Measurements from ENCODE around the gene OR52H1. TPM values are rescaled to one million over a fixed set of nuclear protein-coding genes. Genes with fewer than 3 reads are reported as not detected.

OR52H1 gene
- total RNA-seq (under 1 TPM in 2 of 5 donors, not detected in 3; 0.25 to 0.26 TPM), total RNA-seq (0 to 0.28 (median 0.04) reads per million in 29 experiments)
- not detected for total RNA-seq (2013)

GRCh38 chr11:5548440-5548839 lies at the start of gene OR52H1:
Gene OR52H1 (minus strand): TSS chr11:5548540. CDS start chr11:5545505, 3,035 bp downstream.
- no peak within 1 kb of the TSS for H3K27ac ChIP-seq (ENCODE audit: low read length)
- Mint-ChIP-seq H3K27ac (no peak within 1 kb of the TSS), H3K4me3 (no peak within 1 kb of the TSS), H3K36me3 (no peaks in the 10 kb centered on the region), H3K27me3 (peaks cover 3 to 8% of the 10 kb centered on the region in 2 donors), H3K4me1 (no peaks in the 10 kb centered on the region), H3K9me3 (peaks cover 0 to 4% (median 0%) of the 10 kb centered on the region in 3 donors)
- H3K9me3 ChIP-seq, result no peaks in the 10 kb centered on the region
- H3K27me3 ChIP-seq (replicated peaks in 1 of 2; ENCODE audit: control insufficient read depth in 2 of 2, extremely low read depth in 1 of 2, insufficient read depth in 2 of 2, low read length in 1 of 2), result no peaks in the 10 kb centered on the region
- H3K36me3 ChIP-seq (ENCODE audit: control insufficient read depth in 2 of 2, extremely low read depth in 1 of 2, insufficient read depth in 1 of 2, low read length in 1 of 2), result no peaks in the 10 kb centered on the region
- WGBS (ENCODE audit: insufficient coverage), result no CpG with 5 or more reads among the region's 1 CpG
- no peaks in the 10 kb centered on the region for H3K4me1 ChIP-seq (ENCODE audit: control insufficient read depth in 1 of 2, extremely low read depth in 1 of 2, insufficient read depth in 2 of 2, low read length in 2 of 2)
- no peak within 1 kb of the TSS for H3K4me3 ChIP-seq (ENCODE audit: control insufficient read depth in 1 of 2, extremely low read depth in 1 of 2, low read length in 1 of 2)
- ChIA-PET CTCF (no interaction called here), POLR2A (no interaction called here)
- no peak for DNase-seq
- ATAC-seq (replicated peaks in 1 of 4), result no peak

- Histone ChIP-seq H3K4me3 (ENCODE audit: control insufficient read depth in 1 of 2, extremely low read depth in 1 of 2, low read length in 1 of 2) (no peak overlapping the region), H3K4me1 (ENCODE audit: control insufficient read depth in 1 of 2, extremely low read depth in 1 of 2, insufficient read depth in 2 of 2, low read length in 2 of 2) (peaks cover 0 to 11% of the 10 kb centered on the region in 2 experiments), H3K9me3 (no peaks in the 10 kb centered on the region), H3K36me3 (ENCODE audit: control insufficient read depth in 2 of 2, extremely low read depth in 1 of 2, insufficient read depth in 1 of 2, low read length in 1 of 2) (no peaks in the 10 kb centered on the region), H3K27ac (ENCODE audit: low read length) (no peak overlapping the region), H3K27me3 (replicated peaks in 1 of 2; ENCODE audit: control insufficient read depth in 2 of 2, extremely low read depth in 1 of 2, insufficient read depth in 2 of 2, low read length in 1 of 2) (peaks cover 0 to 3% of the 10 kb centered on the region in 2 experiments)
- Mint-ChIP-seq H3K9me3 (no peaks in the 10 kb centered on the region), H3K36me3 (no peaks in the 10 kb centered on the region), H3K4me1 (peaks cover 6 to 11% (median 7%) of the 10 kb centered on the region in 3 donors), H3K4me3 (peak overlapping the region in 1 of 3 donors; percentile 72), H3K27ac (no peak overlapping the region), H3K27me3 (peaks cover 6 to 15% of the 10 kb centered on the region in 2 donors)
- ATAC-seq (replicated peaks in 1 of 4) (no peak), DNase-seq (no peak)
- ChIA-PET CTCF (no interaction called here), POLR2A (no interaction called here)
- WGBS (ENCODE audit: insufficient coverage), result 90% methylated on average over 2 of the region's 3 CpGs
Observed at GRCh38 chr11:5597953-5598352, 49.6 kb upstream of the OR52H1 start.

- no peaks in the 10 kb centered on the region for H3K9me3 ChIP-seq
- H3K9me3 Mint-ChIP-seq, result no peaks in the 10 kb centered on the region
- peaks cover 0 to 3% of the 10 kb centered on the region in 2 experiments for H3K27me3 ChIP-seq (replicated peaks in 1 of 2; ENCODE audit: control insufficient read depth in 2 of 2, extremely low read depth in 1 of 2, insufficient read depth in 2 of 2, low read length in 1 of 2)
- peak within 1 kb of the TSS; percentile 70 to 72 (median 72) for H3K4me3 Mint-ChIP-seq
- POLR2A ChIA-PET, result no interaction called here
- H3K4me3 ChIP-seq (ENCODE audit: control insufficient read depth in 1 of 2, extremely low read depth in 1 of 2, low read length in 1 of 2), result peak within 1 kb of the TSS; percentile 49 to 70
- DNase-seq (peak in 4 of 35 experiments; percentile 1 to 15 (median 5)), ATAC-seq (replicated peaks in 1 of 4) (no peak)
- CTCF ChIA-PET, result no interaction called here
- H3K27ac Mint-ChIP-seq, result peak within 1 kb of the TSS in 1 of 2 donors; percentile 16
- no peak within 1 kb of the TSS for H3K27ac ChIP-seq (ENCODE audit: low read length)
- peaks cover 6 to 15% of the 10 kb centered on the region in 2 donors for H3K27me3 Mint-ChIP-seq
- H3K36me3 ChIP-seq (ENCODE audit: control insufficient read depth in 2 of 2, extremely low read depth in 1 of 2, insufficient read depth in 1 of 2, low read length in 1 of 2), result no peaks in the 10 kb centered on the region
- H3K4me1 ChIP-seq (ENCODE audit: control insufficient read depth in 1 of 2, extremely low read depth in 1 of 2, insufficient read depth in 2 of 2, low read length in 2 of 2), result peaks cover 0 to 11% of the 10 kb centered on the region in 2 experiments
- no peaks in the 10 kb centered on the region for H3K36me3 Mint-ChIP-seq
- WGBS (ENCODE audit: insufficient coverage), result 29% methylated on average over 5 of the region's 20 CpGs
- H3K4me1 Mint-ChIP-seq, result peaks cover 6 to 11% (median 7%) of the 10 kb centered on the region in 3 donors
Observed at GRCh38 chr11:5596607-5597201, 48.4 kb upstream of the OR52H1 start, which contains the start of gene TRIM6. Gene TRIM6 (plus strand): TSS chr11:5596637. CDS start chr11:5596898, 261 bp downstream.

GRCh38 chr11:5593146-5593545 lies 44.8 kb upstream of the OR52H1 start:
- no peaks in the 10 kb centered on the region for H3K9me3 Mint-ChIP-seq
- no peak for ATAC-seq (replicated peaks in 1 of 4)
- CTCF ChIA-PET, result no interaction called here

GRCh38 chr11:5592615-5593014 lies 44.3 kb upstream of the OR52H1 start:
- Histone ChIP-seq H3K27me3 (replicated peaks in 1 of 2; ENCODE audit: control insufficient read depth in 2 of 2, extremely low read depth in 1 of 2, insufficient read depth in 2 of 2, low read length in 1 of 2) (peaks cover 0 to 3% of the 10 kb centered on the region in 2 experiments), H3K36me3 (ENCODE audit: control insufficient read depth in 2 of 2, extremely low read depth in 1 of 2, insufficient read depth in 1 of 2, low read length in 1 of 2) (no peaks in the 10 kb centered on the region), H3K4me1 (ENCODE audit: control insufficient read depth in 1 of 2, extremely low read depth in 1 of 2, insufficient read depth in 2 of 2, low read length in 2 of 2) (peaks cover 0 to 11% of the 10 kb centered on the region in 2 experiments), H3K4me3 (ENCODE audit: control insufficient read depth in 1 of 2, extremely low read depth in 1 of 2, low read length in 1 of 2) (no peak overlapping the region), H3K9me3 (no peaks in the 10 kb centered on the region), H3K27ac (ENCODE audit: low read length) (no peak overlapping the region)
- H3K4me3 Mint-ChIP-seq, result no peak overlapping the region
- H3K36me3 Mint-ChIP-seq, result no peaks in the 10 kb centered on the region
- ChIA-PET CTCF (interaction anchor here in 1 of 2 donors (1.2 kb wide), 1 partner anchor 8 kb away, joined by 4 read pairs; no protein-coding TSS in a partner anchor), POLR2A (no interaction called here)
- DNase-seq, result no peak
- peaks cover 3 to 10% of the 10 kb centered on the region in 2 donors for H3K27me3 Mint-ChIP-seq
- 83% methylated on average over 1 of the region's 5 CpGs for WGBS (ENCODE audit: insufficient coverage)
- no peak overlapping the region for H3K27ac Mint-ChIP-seq
- H3K9me3 Mint-ChIP-seq, result no peaks in the 10 kb centered on the region
- H3K4me1 Mint-ChIP-seq, result peaks cover 6 to 11% (median 7%) of the 10 kb centered on the region in 3 donors
- no peak for ATAC-seq (replicated peaks in 1 of 4)

More at GRCh38 chr11:5593146-5593545, 44.8 kb upstream of the OR52H1 start:
- WGBS (ENCODE audit: insufficient coverage), result no CpG with 5 or more reads among the region's 1 CpG
- no peak overlapping the region for H3K4me3 ChIP-seq (ENCODE audit: control insufficient read depth in 1 of 2, extremely low read depth in 1 of 2, low read length in 1 of 2)
- peaks cover 0 to 3% of the 10 kb centered on the region in 2 experiments for H3K27me3 ChIP-seq (replicated peaks in 1 of 2; ENCODE audit: control insufficient read depth in 2 of 2, extremely low read depth in 1 of 2, insufficient read depth in 2 of 2, low read length in 1 of 2)
- H3K36me3 ChIP-seq (ENCODE audit: control insufficient read depth in 2 of 2, extremely low read depth in 1 of 2, insufficient read depth in 1 of 2, low read length in 1 of 2), result no peaks in the 10 kb centered on the region
- Mint-ChIP-seq H3K27ac (no peak overlapping the region), H3K27me3 (peaks cover 6 to 14% of the 10 kb centered on the region in 2 donors), H3K4me1 (peaks cover 6 to 11% (median 7%) of the 10 kb centered on the region in 3 donors), H3K36me3 (no peaks in the 10 kb centered on the region), H3K4me3 (no peak overlapping the region)
- H3K9me3 ChIP-seq, result no peaks in the 10 kb centered on the region
- H3K4me1 ChIP-seq (ENCODE audit: control insufficient read depth in 1 of 2, extremely low read depth in 1 of 2, insufficient read depth in 2 of 2, low read length in 2 of 2), result peaks cover 0 to 11% of the 10 kb centered on the region in 2 experiments
- H3K27ac ChIP-seq (ENCODE audit: low read length), result no peak overlapping the region
- DNase-seq, result no peak
- POLR2A ChIA-PET, result no interaction called here

- WGBS (ENCODE audit: insufficient coverage), result 100% methylated on average over 2 of the region's 3 CpGs
- H3K9me3 Mint-ChIP-seq, result no peaks in the 10 kb centered on the region
- H3K9me3 ChIP-seq, result no peaks in the 10 kb centered on the region
- no peaks in the 10 kb centered on the region for H3K36me3 Mint-ChIP-seq
- no peak overlapping the region for H3K4me3 ChIP-seq (ENCODE audit: control insufficient read depth in 1 of 2, extremely low read depth in 1 of 2, low read length in 1 of 2)
- peaks cover 0 to 2% of the 10 kb centered on the region in 2 experiments for H3K27me3 ChIP-seq (replicated peaks in 1 of 2; ENCODE audit: control insufficient read depth in 2 of 2, extremely low read depth in 1 of 2, insufficient read depth in 2 of 2, low read length in 1 of 2)
- ATAC-seq (replicated peaks in 1 of 4), result no peak
- no peak for DNase-seq
- H3K4me1 Mint-ChIP-seq, result peaks cover 2 to 6% (median 5%) of the 10 kb centered on the region in 3 donors
- no peaks in the 10 kb centered on the region for H3K36me3 ChIP-seq (ENCODE audit: control insufficient read depth in 2 of 2, extremely low read depth in 1 of 2, insufficient read depth in 1 of 2, low read length in 1 of 2)
- H3K4me3 Mint-ChIP-seq, result no peak overlapping the region
- POLR2A ChIA-PET, result interaction anchor here in 1 of 2 donors (0.6 kb wide), 1 partner anchor 73 kb away, joined by 3 read pairs; no protein-coding TSS in a partner anchor
- H3K27me3 Mint-ChIP-seq, result peaks cover under 1 to 1% of the 10 kb centered on the region in 2 donors
- H3K4me1 ChIP-seq (ENCODE audit: control insufficient read depth in 1 of 2, extremely low read depth in 1 of 2, insufficient read depth in 2 of 2, low read length in 2 of 2), result peaks cover 0 to 8% of the 10 kb centered on the region in 2 experiments
- H3K27ac Mint-ChIP-seq, result no peak overlapping the region
- no peak overlapping the region for H3K27ac ChIP-seq (ENCODE audit: low read length)
- CTCF ChIA-PET, result interaction anchor here in 1 of 2 donors (1.2 kb wide), 1 partner anchor 9 kb away, joined by 4 read pairs; no protein-coding TSS in a partner anchor
Observed at GRCh38 chr11:5591613-5592012, 43.3 kb upstream of the OR52H1 start.
